ENCODE data around the gene HMGCL.

HMGCL gene

DNA sequence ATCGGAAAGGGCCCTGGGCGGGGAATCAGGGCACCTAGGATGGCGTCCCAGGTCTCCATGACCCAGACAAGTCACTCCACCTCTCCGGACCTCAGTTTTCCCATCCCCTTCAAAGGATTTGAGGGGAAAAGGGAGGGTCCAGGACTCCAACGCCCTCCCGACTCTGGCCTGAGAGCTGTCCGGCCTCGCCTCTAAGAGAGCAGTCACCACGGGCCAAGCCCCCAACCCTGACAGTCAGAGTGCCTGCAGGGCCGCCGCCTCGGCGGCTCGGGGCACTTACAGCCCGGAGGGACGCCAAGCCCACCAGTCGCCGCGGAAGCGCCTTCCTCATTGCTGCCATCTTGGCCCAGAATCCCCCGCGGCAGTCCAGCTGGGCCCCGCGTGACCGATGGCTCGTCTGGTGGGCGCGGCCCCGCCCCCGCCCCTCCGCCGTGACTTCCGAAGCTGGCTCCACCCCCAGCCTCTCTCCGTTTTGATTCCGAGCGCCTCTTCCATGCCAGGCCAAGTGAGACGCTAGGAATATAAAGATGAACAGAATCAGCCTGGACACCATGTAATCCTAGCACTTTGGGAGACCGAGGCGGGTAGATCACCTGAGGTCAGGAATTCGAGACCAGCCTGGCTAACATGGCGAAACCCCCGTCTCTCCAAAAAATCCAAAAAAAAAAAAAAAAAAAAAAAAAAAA lies at the start of gene HMGCL:
Gene HMGCL (minus strand): TSS at position 354 of the 686 bp plus-strand sequence. CDS start 14 bp downstream, at position 340.
- DNase-seq (ENCODE audit: insufficient read length, low spot score), result peak; percentile 68
- TF ChIP-seq CTCF (IDR thresholded peaks at IDR 0.05; ENCODE audit: insufficient read depth, missing control alignments), result no peak
- FAIRE-seq, result no peak

GRCh38 chr1:23872421-23872820 lies 47.2 kb upstream of the HMGCL start:
- DNase-seq (ENCODE audit: insufficient read length, low spot score) (no peak), FAIRE-seq (no peak)
- no peak for TF ChIP-seq CTCF (IDR thresholded peaks at IDR 0.05; ENCODE audit: insufficient read depth, missing control alignments)

DNA sequence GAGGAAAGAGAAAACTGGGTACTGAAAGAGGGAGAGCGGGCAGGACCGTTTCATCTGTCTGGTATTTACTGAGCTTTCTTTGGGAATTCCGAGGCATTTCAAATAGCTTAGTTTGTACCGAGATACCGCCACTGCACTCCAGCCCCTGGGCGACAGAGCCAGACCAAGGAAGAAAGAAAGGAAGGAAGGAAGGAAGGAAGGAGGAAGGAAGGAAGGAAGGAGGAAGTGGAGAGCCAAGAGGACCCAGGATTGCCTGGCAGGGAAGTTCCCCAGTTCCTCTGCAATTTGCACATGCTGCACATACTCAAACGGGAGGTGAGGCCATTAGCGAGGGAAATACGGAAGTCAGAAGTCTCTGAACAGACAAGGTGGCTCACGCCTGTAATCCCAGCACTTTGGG lies 43.8 kb upstream of the HMGCL start:
- DNase-seq (ENCODE audit: insufficient read length, low spot score), result no peak
- FAIRE-seq, result no peak
- TF ChIP-seq CTCF (IDR thresholded peaks at IDR 0.05; ENCODE audit: insufficient read depth, missing control alignments), result no peak

- DNase-seq (ENCODE audit: insufficient read length, low spot score), result no peak
- no peak for TF ChIP-seq CTCF (IDR thresholded peaks at IDR 0.05; ENCODE audit: insufficient read depth, missing control alignments)
Measured at GRCh38 chr1:23868557-23869016, 43.4 kb upstream of the HMGCL start.

GRCh38 chr1:23867895-23868556 lies 42.8 kb upstream of the HMGCL start, which contains the start of gene FUCA1:
FUCA1 (minus strand) TSS chr1:23868290; CDS start chr1:23868286, 4 bp downstream.
- TF ChIP-seq CTCF (IDR thresholded peaks at IDR 0.05; ENCODE audit: insufficient read depth, missing control alignments), result peak; percentile 88
- FAIRE-seq, result no peak
- DNase-seq (ENCODE audit: insufficient read length, low spot score), result peak; percentile 89

More at GRCh38 chr1:23868557-23869016, 43.4 kb upstream of the HMGCL start:
- FAIRE-seq, result no peak

- FAIRE-seq (no peak), DNase-seq (ENCODE audit: insufficient read length, low spot score) (no peak)
- TF ChIP-seq CTCF (IDR thresholded peaks at IDR 0.05; ENCODE audit: insufficient read depth, missing control alignments), result no peak
Measured at GRCh38 chr1:23867542-23867894, 42.3 kb upstream of the HMGCL start.

GRCh38 chr1:23865543-23865930 lies 40.3 kb upstream of the HMGCL start:
- FAIRE-seq, result no peak

More at GRCh38 chr1:23865543-23865930, 40.3 kb upstream of the HMGCL start:
- TF ChIP-seq CTCF (IDR thresholded peaks at IDR 0.05; ENCODE audit: insufficient read depth, missing control alignments), result no peak
- DNase-seq (ENCODE audit: insufficient read length, low spot score), result no peak
